ENCODE results near the gene WASL. TPM values are rescaled to one million over a fixed set of nuclear protein-coding genes. Genes with fewer than 3 reads are reported as not detected.

The WASL gene
- polyA plus RNA-seq, 3 donors: 1.6 to 3.9 (median 2.1) TPM

- TF ChIP-seq, protein P1, sequence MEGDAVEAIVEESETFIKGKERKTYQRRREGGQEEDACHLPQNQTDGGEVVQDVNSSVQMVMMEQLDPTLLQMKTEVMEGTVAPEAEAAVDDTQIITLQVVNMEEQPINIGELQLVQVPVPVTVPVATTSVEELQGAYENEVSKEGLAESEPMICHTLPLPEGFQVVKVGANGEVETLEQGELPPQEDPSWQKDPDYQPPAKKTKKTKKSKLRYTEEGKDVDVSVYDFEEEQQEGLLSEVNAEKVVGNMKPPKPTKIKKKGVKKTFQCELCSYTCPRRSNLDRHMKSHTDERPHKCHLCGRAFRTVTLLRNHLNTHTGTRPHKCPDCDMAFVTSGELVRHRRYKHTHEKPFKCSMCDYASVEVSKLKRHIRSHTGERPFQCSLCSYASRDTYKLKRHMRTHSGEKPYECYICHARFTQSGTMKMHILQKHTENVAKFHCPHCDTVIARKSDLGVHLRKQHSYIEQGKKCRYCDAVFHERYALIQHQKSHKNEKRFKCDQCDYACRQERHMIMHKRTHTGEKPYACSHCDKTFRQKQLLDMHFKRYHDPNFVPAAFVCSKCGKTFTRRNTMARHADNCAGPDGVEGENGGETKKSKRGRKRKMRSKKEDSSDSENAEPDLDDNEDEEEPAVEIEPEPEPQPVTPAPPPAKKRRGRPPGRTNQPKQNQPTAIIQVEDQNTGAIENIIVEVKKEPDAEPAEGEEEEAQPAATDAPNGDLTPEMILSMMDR (IDR thresholded peaks at IDR 0.05): no peak
- H3K9me3 Mint-ChIP-seq: peaks cover 0 to 2% (median 0%) of the 10 kb centered on the region in 7 donors
Measured at GRCh38 chr7:123666492-123666891, 82.3 kb downstream of the WASL start.

DNA sequence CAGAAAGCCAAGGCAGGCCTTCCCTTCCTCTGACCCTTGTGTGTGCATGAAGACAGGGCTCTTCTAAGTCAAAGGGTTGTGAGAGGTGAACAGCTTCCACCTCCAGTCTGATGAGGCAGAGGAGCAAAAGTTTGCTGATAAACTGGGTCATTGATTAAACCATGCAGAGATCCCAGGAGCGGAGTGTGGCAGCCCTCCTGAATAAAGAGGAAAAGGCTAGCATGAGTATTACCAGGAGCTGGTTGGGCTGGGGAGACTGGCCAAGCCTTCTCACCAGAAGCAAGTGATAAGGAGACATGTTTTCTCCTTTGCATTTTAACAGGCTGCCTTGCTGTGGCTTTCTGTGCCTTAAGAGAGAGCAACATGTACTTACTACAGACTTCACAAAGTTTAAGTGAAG is 82.9 kb downstream of the WASL start:
- Histone ChIP-seq H3K9me3 (replicated peaks in 1 of 2; ENCODE audit: control insufficient read depth in 1 of 2, insufficient read depth in 1 of 2, low read length in 2 of 2) (no peaks in the 10 kb centered on the region), H3K27ac (ENCODE audit: low read depth in 1 of 2, low read length in 2 of 2) (no peak overlapping the region), H3K4me2 (replicated peaks; ENCODE audit: extremely low read depth, low read length, poor library complexity, severe bottlenecking) (no peak overlapping the region), H3K79me2 (ENCODE audit: insufficient read depth, low read length) (no peaks in the 10 kb centered on the region), H3K27me3 (ENCODE audit: control insufficient read depth in 2 of 2, insufficient read depth in 2 of 2, low read length in 2 of 2) (peaks cover 0 to 3% of the 10 kb centered on the region in 2 donors), H2AFZ (ENCODE audit: insufficient read depth, low read depth, low read length, poor library complexity, severe bottlenecking) (no peak overlapping the region), H3K36me3 (replicated peaks in 1 of 2; ENCODE audit: control insufficient read depth in 1 of 2, insufficient read depth in 2 of 2, low read length in 2 of 2) (no peaks in the 10 kb centered on the region), H3K9ac (ENCODE audit: insufficient read depth, low read length, poor library complexity, severe bottlenecking) (no peak overlapping the region), H3K4me1 (ENCODE audit: control insufficient read depth in 1 of 2, insufficient read depth in 2 of 2, low read length in 2 of 2) (no peaks in the 10 kb centered on the region), H4K20me1 (ENCODE audit: insufficient read depth, low read length) (no peaks in the 10 kb centered on the region), H3K4me3 (replicated peaks in 1 of 3; ENCODE audit: low read depth in 2 of 3, low read length in 3 of 3) (no peak overlapping the region)
- intact Hi-C loops (cut with micrococcal nuclease): no loop called here
- H3K4me3 Mint-ChIP-seq: no peak overlapping the region
- no peaks in the 10 kb centered on the region for H3K36me3 Mint-ChIP-seq
- H3K27me3 Mint-ChIP-seq (ENCODE audit: low read depth in 3 of 3): peaks cover 2 to 4% (median 3%) of the 10 kb centered on the region in 3 donors
- peaks cover 2% of the 10 kb centered on the region for H3K4me1 Mint-ChIP-seq
- H3K9me3 Mint-ChIP-seq: peaks cover 0 to 2% (median 0%) of the 10 kb centered on the region in 7 donors
- TF ChIP-seq, protein P1 (IDR thresholded peaks at IDR 0.05): no peak
- WGBS (ENCODE audit: insufficient coverage): 100% methylated on average over 1 of the region's 1 CpG
- no peak for DNase-seq
- H3K27ac Mint-ChIP-seq: peak overlapping the region in 1 of 7 donors; percentile 28

More at GRCh38 chr7:123666492-123666891, 82.3 kb downstream of the WASL start:
- H3K4me3 Mint-ChIP-seq: no peak overlapping the region
- no peaks in the 10 kb centered on the region for H3K4me1 ChIP-seq (ENCODE audit: control insufficient read depth in 1 of 2, insufficient read depth in 2 of 2, low read length in 2 of 2)
- peaks cover 1 to 4% (median 3%) of the 10 kb centered on the region in 3 donors for H3K27me3 Mint-ChIP-seq (ENCODE audit: low read depth in 3 of 3)
- no peak overlapping the region for H3K9ac ChIP-seq (ENCODE audit: insufficient read depth, low read length, poor library complexity, severe bottlenecking)
- H3K4me1 Mint-ChIP-seq: peaks cover 2% of the 10 kb centered on the region
- H3K27me3 ChIP-seq (ENCODE audit: control insufficient read depth in 2 of 2, insufficient read depth in 2 of 2, low read length in 2 of 2): peaks cover 0 to 3% of the 10 kb centered on the region in 2 donors
- no peak overlapping the region for H2AFZ ChIP-seq (ENCODE audit: insufficient read depth, low read depth, low read length, poor library complexity, severe bottlenecking)
- H3K36me3 Mint-ChIP-seq: no peaks in the 10 kb centered on the region
- H3K79me2 ChIP-seq (ENCODE audit: insufficient read depth, low read length): no peaks in the 10 kb centered on the region
- no peak overlapping the region for H3K27ac Mint-ChIP-seq
- intact Hi-C loops (cut with micrococcal nuclease): no loop called here
- H3K4me3 ChIP-seq (replicated peaks in 1 of 3; ENCODE audit: low read depth in 2 of 3, low read length in 3 of 3): no peak overlapping the region
- no CpG with 5 or more reads among the region's 1 CpG for WGBS (ENCODE audit: insufficient coverage)
- H3K9me3 ChIP-seq (replicated peaks in 1 of 2; ENCODE audit: control insufficient read depth in 1 of 2, insufficient read depth in 1 of 2, low read length in 2 of 2): no peaks in the 10 kb centered on the region
- no peak for DNase-seq
- no peak overlapping the region for H3K4me2 ChIP-seq (replicated peaks; ENCODE audit: extremely low read depth, low read length, poor library complexity, severe bottlenecking)
- H4K20me1 ChIP-seq (ENCODE audit: insufficient read depth, low read length): no peaks in the 10 kb centered on the region
- no peak overlapping the region for H3K27ac ChIP-seq (ENCODE audit: low read depth in 1 of 2, low read length in 2 of 2)
- no peaks in the 10 kb centered on the region for H3K36me3 ChIP-seq (replicated peaks in 1 of 2; ENCODE audit: control insufficient read depth in 1 of 2, insufficient read depth in 2 of 2, low read length in 2 of 2)

All from CD14-positive monocyte (primary cell).